HG03097 (cell line): ENCODE results near the gene KRTAP9-2.
"Not testable (repeated sequence)": the region's sequence is repeated elsewhere in the genome, so short reads cannot be mapped to it uniquely, and the experiment has no call there.

ENCODE experiments used
- ATAC-seq: cut with Tn5 transposase; IDR thresholded peaks from one replicate; pipeline ENCODE4 v1.9.1; 2021; ENCODE audit not compliant: unreplicated experiment, low FRiP score

The KRTAP9-2 gene

GRCh38 chr17:41232399-41233105, 6.1 kb downstream of the KRTAP9-2 start, which contains the start of gene KRTAP9-3:
KRTAP9-3 (plus strand) TSS chr17:41232449; CDS start chr17:41232502, 53 bp downstream.
- ATAC-seq: not testable (repeated sequence)

GRCh38 chr17:41237116-41237515, 10.7 kb downstream of the KRTAP9-2 start:
- ATAC-seq: not testable (repeated sequence)

DNA sequence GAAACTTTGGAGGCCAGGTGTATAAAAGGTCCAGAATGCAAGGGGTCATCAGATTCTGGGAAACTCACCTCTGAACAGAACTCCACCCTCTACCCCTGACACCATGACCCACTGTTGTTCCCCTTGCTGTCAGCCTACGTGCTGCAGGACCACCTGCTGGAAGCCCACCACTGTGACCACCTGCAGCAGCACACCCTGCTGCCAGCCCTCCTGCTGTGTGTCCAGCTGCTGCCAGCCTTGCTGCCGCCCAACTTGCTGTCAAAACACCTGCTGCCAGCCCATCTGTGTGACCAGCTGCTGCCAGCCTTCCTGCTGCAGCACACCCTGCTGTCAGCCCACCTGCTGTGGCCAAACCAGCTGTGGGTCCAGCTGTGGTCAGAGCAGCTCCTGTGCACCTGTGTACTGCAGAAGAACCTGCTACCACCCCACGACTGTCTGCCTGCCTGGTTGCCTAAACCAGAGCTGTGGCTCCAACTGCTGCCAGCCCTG, 11.5 kb downstream of the KRTAP9-2 start, which contains the start of gene KRTAP9-8:
Gene KRTAP9-8 (plus strand): TSS at position 51 of the 489 bp plus-strand sequence. CDS start 53 bp downstream, at position 104.
- not testable (repeated sequence) for ATAC-seq

DNA sequence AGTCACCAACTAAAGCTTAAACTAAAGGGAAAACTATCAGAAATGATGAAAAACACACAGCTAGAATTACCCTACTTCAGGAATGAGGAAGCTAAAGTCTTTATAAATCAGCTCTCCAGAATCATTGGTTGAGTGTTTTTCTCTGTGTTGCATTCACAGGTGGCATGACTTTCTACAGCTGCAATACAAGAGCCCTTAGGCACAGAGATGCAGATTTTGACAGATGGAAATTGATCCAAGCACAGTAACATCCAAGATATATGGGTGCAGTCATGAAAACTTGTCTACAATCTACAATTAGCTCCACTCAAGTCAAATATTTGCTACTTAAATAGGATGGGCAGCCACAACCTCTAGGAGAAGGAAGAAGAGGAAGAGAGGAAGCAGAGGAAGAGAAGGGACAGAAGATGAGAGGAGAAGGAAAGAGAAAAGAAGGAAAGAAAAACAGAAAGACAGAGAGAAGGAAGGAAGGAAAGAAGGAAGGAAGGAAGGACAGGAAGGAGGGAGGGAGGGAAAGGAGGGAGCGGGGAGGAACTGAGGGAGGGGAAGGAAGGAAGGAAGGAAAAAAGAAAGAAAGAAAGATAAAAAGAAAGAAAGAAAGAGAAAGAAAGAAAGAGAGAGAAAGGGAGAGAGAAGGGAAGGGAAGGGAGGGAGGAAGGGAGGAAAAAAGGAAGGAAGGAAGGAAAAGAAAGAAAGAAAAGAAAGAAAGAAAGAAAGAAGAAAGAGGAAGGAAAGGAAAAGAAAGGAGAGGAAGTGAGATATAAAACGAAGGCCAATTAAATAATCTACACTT, 20.7 kb downstream of the KRTAP9-2 start:
- not testable (repeated sequence) for ATAC-seq

GRCh38 chr17:41249637-41250240, 23.3 kb downstream of the KRTAP9-2 start, which contains the start of gene KRTAP9-4:
KRTAP9-4 (plus strand) TSS chr17:41249687; CDS start chr17:41249721, 34 bp downstream.
- ATAC-seq: not testable (repeated sequence)

DNA sequence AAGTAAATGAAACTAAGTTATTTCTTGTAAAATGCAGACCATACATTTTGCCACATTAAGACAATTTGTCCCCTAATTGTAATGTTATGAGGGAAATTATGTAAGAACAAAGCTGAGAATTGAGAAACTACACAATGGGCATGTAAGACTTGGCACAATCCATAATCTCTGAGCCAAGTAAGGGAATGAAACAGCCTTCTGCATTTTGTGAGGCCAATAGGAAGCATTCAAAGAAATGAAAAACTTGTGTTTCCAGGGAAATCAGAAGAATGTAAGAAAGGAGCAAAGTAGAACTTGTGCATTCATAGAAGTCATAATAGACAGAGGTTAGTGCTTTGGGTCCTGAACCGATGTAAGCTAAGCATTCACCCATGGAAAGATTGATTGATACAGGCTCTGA, 24.8 kb downstream of the KRTAP9-2 start:
- no peak for ATAC-seq

DNA sequence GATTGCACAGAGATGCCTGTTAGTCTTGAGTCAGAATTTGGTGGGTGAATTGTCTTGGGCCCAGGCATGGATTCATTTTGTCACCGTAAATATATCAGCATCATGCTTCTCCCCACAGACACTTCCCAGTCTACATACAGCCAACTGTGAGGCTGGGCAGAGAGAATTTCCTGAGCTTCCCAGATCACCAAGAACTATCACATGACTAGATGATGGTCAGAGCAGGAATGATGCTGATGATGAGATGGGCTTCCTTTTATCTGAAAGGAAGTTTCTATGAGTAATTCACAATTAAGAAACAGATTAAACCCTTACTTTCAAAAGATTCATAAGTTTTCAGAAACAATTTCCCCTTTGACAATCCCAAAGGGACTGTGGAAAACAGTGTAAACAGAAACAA, 28.4 kb downstream of the KRTAP9-2 start:
- ATAC-seq: no peak

DNA sequence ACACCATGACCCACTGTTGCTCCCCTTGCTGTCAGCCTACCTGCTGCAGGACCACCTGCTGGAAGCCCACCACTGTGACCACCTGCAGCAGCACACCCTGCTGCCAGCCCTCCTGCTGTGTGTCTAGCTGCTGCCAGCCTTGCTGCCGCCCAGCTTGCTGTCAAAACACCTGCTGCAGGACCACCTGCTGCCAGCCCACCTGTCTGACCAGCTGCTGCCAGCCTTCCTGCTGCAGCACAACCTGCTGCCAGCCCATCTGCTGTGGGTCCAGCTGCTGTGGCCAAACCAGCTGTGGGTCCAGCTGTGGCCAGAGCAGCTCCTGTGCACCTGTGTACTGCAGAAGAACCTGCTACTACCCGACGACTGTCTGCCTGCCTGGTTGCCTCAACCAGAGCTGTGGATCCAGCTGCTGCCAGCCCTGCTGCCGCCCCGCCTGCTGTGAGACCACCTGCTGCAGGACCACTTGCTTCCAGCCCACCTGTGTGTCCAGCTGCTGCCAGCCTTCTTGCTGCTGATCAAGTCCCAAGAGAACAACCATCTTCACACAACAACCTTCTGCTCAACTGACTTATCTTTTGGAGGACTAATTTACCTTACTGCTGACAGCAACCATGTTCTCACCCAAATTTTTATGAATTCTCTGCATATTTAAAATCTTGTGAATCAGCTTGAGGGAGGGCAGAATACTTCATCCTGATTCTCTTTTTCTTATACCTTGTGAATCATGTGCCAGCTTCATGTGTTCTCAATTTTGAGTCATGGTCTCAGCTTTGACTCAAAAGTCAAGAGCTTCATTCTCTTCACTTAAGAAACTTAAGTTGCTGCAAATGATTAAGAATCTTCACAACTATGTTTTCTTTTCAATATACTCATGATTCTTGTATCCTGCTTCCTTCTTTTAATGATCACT, 29.2 kb downstream of the KRTAP9-2 start, which contains the start of gene KRTAP9-9:
Gene KRTAP9-9 (plus strand): TSS at position 4 of the 910 bp plus-strand sequence.
- not testable (repeated sequence) for ATAC-seq

DNA sequence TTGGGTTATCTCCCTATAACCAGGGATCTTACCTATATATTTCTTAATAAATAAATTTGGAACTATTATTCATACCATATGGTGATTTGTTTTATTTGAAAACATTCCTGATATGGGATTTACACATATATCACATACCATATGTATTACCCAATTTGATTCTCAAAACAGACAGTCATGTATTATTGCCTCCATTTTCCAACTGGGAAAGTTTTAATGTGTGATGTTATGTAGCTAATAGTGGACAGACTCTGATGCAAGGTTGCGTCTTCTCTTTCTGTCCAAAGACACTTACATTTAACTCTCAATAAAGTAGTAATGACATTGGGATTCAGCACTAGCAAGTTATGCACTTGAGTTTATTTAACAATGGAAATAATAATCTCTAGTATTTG, 29.8 kb downstream of the KRTAP9-2 start:
- no peak for ATAC-seq

- no peak for ATAC-seq
Measured at GRCh38 chr17:41258406-41258805, 32.0 kb downstream of the KRTAP9-2 start.

DNA sequence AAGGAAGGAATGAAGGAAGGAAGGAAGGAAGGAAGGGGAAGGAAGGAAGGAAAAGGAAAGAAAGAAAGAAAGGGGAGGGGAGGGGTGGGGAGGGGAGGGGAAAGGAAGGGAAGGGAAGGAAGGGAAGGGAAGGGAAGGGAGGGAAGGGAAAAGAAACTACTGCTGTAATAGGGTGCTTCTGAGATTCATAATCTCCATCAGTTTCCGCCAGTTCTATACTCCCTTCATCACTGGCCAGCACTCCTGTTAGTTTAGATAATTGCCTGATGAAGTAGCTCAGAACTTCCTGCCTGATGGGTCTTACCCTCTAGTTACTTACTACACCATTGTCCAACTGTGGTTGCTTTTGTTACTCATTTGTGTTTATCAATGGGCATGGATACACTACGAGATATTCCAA, 36.8 kb downstream of the KRTAP9-2 start:
- no peak for ATAC-seq

DNA sequence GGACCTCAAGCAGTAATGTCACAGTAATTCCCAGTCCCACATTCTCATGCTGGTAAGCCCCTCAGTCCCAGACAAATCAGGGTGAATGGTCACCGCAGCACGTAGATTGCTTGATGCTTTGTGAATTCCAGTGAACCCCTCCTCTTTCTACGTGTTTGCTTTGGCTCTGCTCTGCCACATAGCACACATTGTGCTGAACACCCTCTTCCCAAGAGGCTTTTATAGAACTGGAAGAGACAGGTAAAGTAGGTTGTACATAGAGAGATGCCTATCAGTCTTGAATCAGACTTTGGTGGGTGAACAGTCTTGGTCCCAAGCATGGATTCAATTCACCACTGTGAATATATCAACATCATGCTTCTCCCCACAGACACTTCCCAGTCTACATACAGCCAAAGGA, 38.2 kb downstream of the KRTAP9-2 start:
- no peak for ATAC-seq

- no peak for ATAC-seq
Measured at GRCh38 chr17:41265078-41265477, 38.6 kb downstream of the KRTAP9-2 start, which contains the start of gene KRTAP9-6. KRTAP9-6 (plus strand) TSS chr17:41265378; CDS start chr17:41265378, 0 bp downstream.

- no peak for ATAC-seq
Measured at GRCh38 chr17:41267711-41268110, 41.3 kb downstream of the KRTAP9-2 start.

- ATAC-seq: not testable (repeated sequence)
Measured at GRCh38 chr17:41271323-41271722, 44.9 kb downstream of the KRTAP9-2 start.

GRCh38 chr17:41271858-41272257, 45.4 kb downstream of the KRTAP9-2 start:
- no peak for ATAC-seq

DNA sequence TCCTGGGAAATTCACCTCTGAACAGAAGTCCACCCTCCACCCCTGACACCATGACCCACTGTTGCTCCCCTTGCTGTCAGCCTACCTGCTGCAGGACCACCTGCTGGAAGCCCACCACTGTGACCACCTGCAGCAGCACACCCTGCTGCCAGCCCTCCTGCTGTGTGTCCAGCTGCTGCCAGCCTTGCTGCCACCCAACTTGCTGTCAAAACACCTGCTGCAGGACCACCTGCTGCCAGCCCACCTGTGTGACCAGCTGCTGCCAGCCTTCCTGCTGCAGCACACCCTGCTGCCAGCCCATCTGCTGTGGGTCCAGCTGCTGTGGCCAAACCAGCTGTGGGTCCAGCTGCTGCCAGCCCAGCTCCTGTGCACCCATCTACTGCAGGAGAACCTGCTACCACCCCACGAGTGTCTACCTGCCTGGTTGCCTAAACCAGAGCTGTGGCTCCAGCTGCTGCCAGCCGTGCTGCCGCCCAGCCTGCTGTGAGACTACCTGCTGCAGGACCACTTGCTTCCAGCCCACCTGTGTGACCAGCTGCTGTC, 49.3 kb downstream of the KRTAP9-2 start, which contains the start of gene KRTAP9-7:
Gene KRTAP9-7 (plus strand): TSS at position 51 of the 543 bp plus-strand sequence. CDS start 0 bp downstream, at position 51.
- ATAC-seq: not testable (repeated sequence)
